Measurements from ENCODE around the gene NFKBIB. TPM values are rescaled to one million over a fixed set of nuclear protein-coding genes. Genes with fewer than 3 reads are reported as not detected.
"Not testable (repeated sequence)": the region's sequence is repeated elsewhere in the genome, so short reads cannot be mapped to it uniquely, and the experiment has no call there.

Gene NFKBIB
- total and polyA plus RNA-seq, 7 donors: 13.8 to 63.9 (median 20.2) TPM

DNA sequence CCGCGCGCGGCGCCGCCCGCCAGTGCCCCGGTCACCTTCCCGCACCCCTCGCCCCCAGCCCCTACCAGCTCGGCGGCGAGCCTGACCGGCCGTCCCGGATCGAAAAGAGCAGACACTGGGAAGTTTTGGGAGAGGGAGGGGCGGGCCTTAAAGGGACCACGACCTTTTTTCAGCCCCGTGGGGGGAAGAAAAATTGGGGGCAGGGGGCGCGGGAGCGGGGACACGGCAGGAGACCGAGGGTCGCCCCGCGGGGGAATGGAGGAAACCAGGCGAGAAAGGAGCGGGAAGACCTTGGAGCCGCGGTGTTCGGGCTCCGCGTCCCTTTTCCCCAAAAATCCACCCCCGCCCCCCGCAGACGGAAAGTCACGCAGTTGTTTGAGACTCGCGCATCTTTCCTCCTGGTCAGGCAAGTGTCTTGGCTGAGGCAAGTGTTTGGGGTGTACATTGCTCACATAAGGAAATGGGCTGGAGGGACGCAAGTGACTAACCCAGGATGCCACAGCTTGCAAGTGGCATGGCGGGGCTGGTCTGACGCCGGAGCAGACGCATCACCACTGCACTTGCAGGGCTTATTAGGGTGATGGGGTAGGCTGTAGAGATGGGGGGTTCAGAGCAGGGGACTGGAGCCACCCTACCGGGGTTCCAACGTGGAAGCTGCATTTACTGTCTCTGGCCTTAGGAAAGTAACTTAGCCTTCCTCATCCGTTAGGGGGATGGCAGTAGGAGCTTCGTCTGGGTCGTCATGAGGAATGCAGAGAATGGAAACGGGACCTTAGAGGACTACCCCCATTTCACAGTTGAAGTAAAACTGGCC is 47.3 kb upstream of the NFKBIB start:
- H3K9me3 ChIP-seq: no peaks in the 10 kb centered on the region
- peak overlapping the region; percentile 97 to 100 (median 99) for H3K27ac ChIP-seq
- intact Hi-C loops (cut with DNase I): loop anchor here (1.0 to 5.0 kb wide), 3 partner anchors 16 to 205 kb away; partner anchors contain the start of genes ACTN4, NFKBIB and SIRT2
- no peaks in the 10 kb centered on the region for H3K27me3 ChIP-seq
- WGBS, 2 donors: 1 to 2% methylated on average over 52 of the region's 52 CpGs
- peaks cover 0 to 3% (median under 1%) of the 10 kb centered on the region in 4 donors for H3K36me3 ChIP-seq
- DNase-seq: peak; percentile 85
- H3K4me1 ChIP-seq: peaks cover 0 to 34% (median 30%) of the 10 kb centered on the region in 4 donors
- peak overlapping the region; percentile 85 to 96 (median 91) for H3K4me3 ChIP-seq
- peak in 1 of 2 donors; percentile 7 for TF ChIP-seq POLR2A (IDR thresholded peaks at IDR 0.05)
- peak in 3 of 4 donors; percentile 27 to 50 (median 37) for TF ChIP-seq POLR2AphosphoS5 (IDR thresholded peaks at IDR 0.05)
- no peak for TF ChIP-seq EP300 (IDR thresholded peaks at IDR 0.05)
- TF ChIP-seq, protein P1, sequence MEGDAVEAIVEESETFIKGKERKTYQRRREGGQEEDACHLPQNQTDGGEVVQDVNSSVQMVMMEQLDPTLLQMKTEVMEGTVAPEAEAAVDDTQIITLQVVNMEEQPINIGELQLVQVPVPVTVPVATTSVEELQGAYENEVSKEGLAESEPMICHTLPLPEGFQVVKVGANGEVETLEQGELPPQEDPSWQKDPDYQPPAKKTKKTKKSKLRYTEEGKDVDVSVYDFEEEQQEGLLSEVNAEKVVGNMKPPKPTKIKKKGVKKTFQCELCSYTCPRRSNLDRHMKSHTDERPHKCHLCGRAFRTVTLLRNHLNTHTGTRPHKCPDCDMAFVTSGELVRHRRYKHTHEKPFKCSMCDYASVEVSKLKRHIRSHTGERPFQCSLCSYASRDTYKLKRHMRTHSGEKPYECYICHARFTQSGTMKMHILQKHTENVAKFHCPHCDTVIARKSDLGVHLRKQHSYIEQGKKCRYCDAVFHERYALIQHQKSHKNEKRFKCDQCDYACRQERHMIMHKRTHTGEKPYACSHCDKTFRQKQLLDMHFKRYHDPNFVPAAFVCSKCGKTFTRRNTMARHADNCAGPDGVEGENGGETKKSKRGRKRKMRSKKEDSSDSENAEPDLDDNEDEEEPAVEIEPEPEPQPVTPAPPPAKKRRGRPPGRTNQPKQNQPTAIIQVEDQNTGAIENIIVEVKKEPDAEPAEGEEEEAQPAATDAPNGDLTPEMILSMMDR (IDR thresholded peaks at IDR 0.05): no peak

DNA sequence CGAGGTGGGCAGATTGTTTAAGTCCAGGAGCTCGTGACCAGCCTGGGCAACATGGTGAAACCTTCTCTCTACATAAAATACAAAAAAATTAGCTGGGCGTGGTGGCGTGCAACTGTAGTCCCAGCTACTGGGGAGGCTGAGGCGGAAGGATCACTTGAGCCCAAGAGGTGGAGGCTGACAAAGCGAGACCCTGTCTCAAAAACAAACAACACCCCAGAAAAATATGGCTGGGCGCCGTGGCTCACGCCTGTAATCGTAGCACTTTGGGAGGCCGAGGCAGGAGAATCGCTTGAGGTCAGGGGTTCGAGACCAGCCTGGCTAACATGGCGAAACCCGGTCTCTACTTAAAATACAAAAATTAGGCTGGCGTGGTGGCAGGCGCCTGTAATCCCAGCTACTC is 46.6 kb upstream of the NFKBIB start:
- intact Hi-C loops (cut with DNase I): loop anchor here (2.0 to 5.0 kb wide), 2 partner anchors 16 to 206 kb away; partner anchors contain the start of gene ACTN4
- H3K4me3 ChIP-seq: peak overlapping the region in 2 of 4 donors; percentile 88 to 94
- 86 to 92% methylated on average over 17 of the region's 17 CpGs for WGBS, 2 donors

DNA sequence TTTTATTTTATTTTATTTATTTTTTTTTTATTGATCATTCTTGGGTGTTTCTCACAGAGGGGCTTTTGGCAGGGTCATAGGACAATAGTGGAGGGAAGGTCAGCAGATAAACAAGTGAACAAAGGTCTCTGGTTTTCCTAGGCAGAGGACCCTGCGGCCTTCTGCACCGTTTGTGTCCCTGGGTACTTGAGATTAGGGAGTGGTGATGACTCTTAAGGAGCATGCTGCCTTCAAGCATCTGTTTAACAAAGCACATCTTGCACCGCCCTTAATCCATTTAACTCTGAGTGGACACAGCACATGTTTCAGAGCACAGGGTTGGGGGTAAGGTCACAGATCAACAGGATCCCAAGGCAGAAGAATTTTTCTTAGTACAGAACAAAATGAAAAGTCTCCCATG is 44.8 kb upstream of the NFKBIB start:
- H3K4me3 ChIP-seq, DNase-seq, H3K27me3 ChIP-seq, H3K27ac ChIP-seq, H3K9me3 ChIP-seq, H3K36me3 ChIP-seq: not testable (repeated sequence)
- intact Hi-C loops (cut with DNase I): loop anchor here (5.0 kb wide), 1 partner anchor 208 kb away; the partner anchor contains the start of gene ACTN4
- peaks cover 0 to 18% (median 14%) of the 10 kb centered on the region in 4 donors for H3K4me1 ChIP-seq
- WGBS, 2 donors: 71 to 83% methylated on average over 2 to 3 of the region's 3 CpGs

More for the DNA sequence above, 46.6 kb upstream of the NFKBIB start:
- Histone ChIP-seq H3K27me3 (no peaks in the 10 kb centered on the region), H3K9me3 (no peaks in the 10 kb centered on the region), H3K27ac (peak overlapping the region; percentile 97 to 100 (median 99)), H3K36me3 (no peaks in the 10 kb centered on the region), H3K4me1 (peaks cover 0 to 26% (median 22%) of the 10 kb centered on the region in 4 donors)
- TF ChIP-seq EP300 (IDR thresholded peaks at IDR 0.05) (no peak), POLR2AphosphoS5 (IDR thresholded peaks at IDR 0.05) (no peak), POLR2A (IDR thresholded peaks at IDR 0.05) (no peak)
- TF ChIP-seq, protein P1 (IDR thresholded peaks at IDR 0.05): no peak
- DNase-seq: no peak

DNA sequence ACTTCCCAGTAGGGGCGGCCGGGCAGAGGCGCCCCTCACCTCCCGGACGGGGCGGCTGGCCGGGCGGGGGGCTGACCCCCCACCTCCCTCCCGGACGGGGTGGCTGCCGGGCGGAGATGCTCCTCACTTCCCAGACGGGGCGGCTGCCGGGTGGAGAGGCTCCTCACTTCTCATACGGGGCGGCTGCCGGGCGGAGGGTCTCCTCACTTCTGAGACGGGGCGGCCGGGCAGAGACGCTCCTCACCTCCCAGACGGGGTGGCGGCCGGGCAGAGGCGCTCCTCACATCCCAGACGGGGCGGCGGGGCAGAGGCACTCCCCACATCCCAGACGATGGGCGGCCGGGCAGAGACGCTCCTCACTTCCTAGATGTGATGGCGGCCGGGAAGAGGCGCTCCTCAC is 44.0 kb upstream of the NFKBIB start:
- intact Hi-C loops (cut with DNase I); H3K4me3 ChIP-seq; H3K27ac ChIP-seq; H3K27me3 ChIP-seq; H3K36me3 ChIP-seq; DNase-seq; H3K9me3 ChIP-seq: not testable (repeated sequence)
- H3K4me1 ChIP-seq: peaks cover 0 to 18% (median 13%) of the 10 kb centered on the region in 4 donors
- 87 to 95% methylated on average over 28 to 29 of the region's 37 CpGs for WGBS, 2 donors

- TF ChIP-seq POLR2A (IDR thresholded peaks at IDR 0.05) (no peak), POLR2AphosphoS5 (IDR thresholded peaks at IDR 0.05) (no peak), EP300 (IDR thresholded peaks at IDR 0.05) (no peak)
- TF ChIP-seq, protein P1 (IDR thresholded peaks at IDR 0.05): no peak
- intact Hi-C loops (cut with DNase I): no loop called here
- Histone ChIP-seq H3K36me3 (no peaks in the 10 kb centered on the region), H3K27ac (no peak overlapping the region), H3K9me3 (no peaks in the 10 kb centered on the region), H3K4me1 (peaks cover 0 to 15% (median 8%) of the 10 kb centered on the region in 4 donors), H3K27me3 (no peaks in the 10 kb centered on the region), H3K4me3 (no peak overlapping the region)
- no peak for DNase-seq
- WGBS, 2 donors: 72 to 88% methylated on average over 3 of the region's 3 CpGs
Measured at GRCh38 chr19:38856813-38857212, 43.0 kb upstream of the NFKBIB start.
